HEK293 (cell line): ENCODE measurements around the gene NT5DC3.

ENCODE experiments used
- CTCF ChIA-PET: fragments of 350-600 bp; formaldehyde crosslinking; extraction: SDS; loops from one replicate; lab custom pipeline; 2021; ENCODE audit warnings: antibody characterized with exemption; lab: Yijun Ruan, JAX
- POLR2A ChIA-PET: fragments of 300-600 bp; formaldehyde crosslinking; extraction: SDS; loops from one replicate; lab custom pipeline; 2020; ENCODE audit warnings: antibody characterized with exemption, inconsistent platforms; lab: Yijun Ruan, JAX
- H3K27ac ChIP-seq: fragments of 200-500 bp; sonication (Bioruptor generic); 2 replicates; pipeline ENCODE4 v1.5.1; 2014; ENCODE audit warnings: low read depth, low read length, control low read depth, inconsistent platforms; ENCODE audit errors: extremely low read depth
- H3K36me3 ChIP-seq, 2 experiments: fragments of 200-500 bp in 1 of 2; sonication (Bioruptor generic) in 1 of 2; 1 replicate in 1 of 2; 2 replicates in 1 of 2; pipeline ENCODE4 v1.5.1; 2014 to 2017; ENCODE audit warnings: inconsistent platforms in 2 of 2, low read length in 2 of 2; ENCODE audit not compliant: control insufficient read depth in 2 of 2, insufficient read depth in 1 of 2
- H3K4me1 ChIP-seq: fragments of 200-500 bp; sonication (Bioruptor generic); 2 replicates; pipeline ENCODE4 v1.5.1; 2014; ENCODE audit warnings: mild to moderate bottlenecking, low read length, inconsistent platforms; ENCODE audit not compliant: control insufficient read depth, insufficient read depth
- H3K4me3 ChIP-seq: 2 replicates; pipeline ENCODE4 v1.5.1; 2011; ENCODE audit warnings: low read depth, mild to moderate bottlenecking, control low read depth, low read length, moderate library complexity
- H3K9me3 ChIP-seq: fragments of 200-500 bp; sonication (Bioruptor generic); 2 replicates; pipeline ENCODE4 v1.5.1; 2014; ENCODE audit warnings: low read depth, low read length, inconsistent platforms; ENCODE audit not compliant: control insufficient read depth, insufficient read depth
- GLI4 ChIP-seq: fragments of 450-650 bp; formaldehyde crosslinking; IDR thresholded peaks from 2 replicates; pipeline ENCODE4 v1.5.1; 2016; ENCODE audit warnings: missing biosample characterization, missing genetic modification characterization
- HIC1 ChIP-seq: fragments of 450-650 bp; formaldehyde crosslinking; IDR thresholded peaks from 2 replicates; pipeline ENCODE4 v1.5.1; 2016; ENCODE audit warnings: missing biosample characterization, missing genetic modification characterization
- PRDM2 ChIP-seq: fragments of 450-650 bp; formaldehyde crosslinking; IDR thresholded peaks from 2 replicates; pipeline ENCODE4 v1.5.1; 2016; ENCODE audit warnings: missing biosample characterization, missing genetic modification characterization, borderline replicate concordance
- REST ChIP-seq: fragments of 450-650 bp; formaldehyde crosslinking; IDR thresholded peaks from 2 replicates; pipeline ENCODE4 v1.5.1; 2016; ENCODE audit warnings: missing biosample characterization, missing genetic modification characterization
- SETDB1 ChIP-seq: IDR thresholded peaks from one replicate; pipeline ENCODE4 v1.6.1; 2017; ENCODE audit warnings: mild to moderate bottlenecking, low read length, moderate library complexity, mixed read lengths; ENCODE audit not compliant: insufficient read length
- ZNF138 ChIP-seq: fragments of 450-650 bp; formaldehyde crosslinking; IDR thresholded peaks from 2 replicates; pipeline ENCODE4 v1.5.1; 2016; ENCODE audit warnings: missing biosample characterization, missing genetic modification characterization, borderline replicate concordance
- ZNF23 ChIP-seq: fragments of 450-650 bp; formaldehyde crosslinking; IDR thresholded peaks from 2 replicates; pipeline ENCODE4 v1.5.1; 2016; ENCODE audit warnings: missing biosample characterization, missing genetic modification characterization, borderline replicate concordance
- ZNF510 ChIP-seq: fragments of 450-650 bp; formaldehyde crosslinking; IDR thresholded peaks from 2 replicates; pipeline ENCODE4 v1.5.1; 2018; ENCODE audit warnings: mild to moderate bottlenecking, missing genetic modification characterization, missing biosample characterization; ENCODE audit not compliant: insufficient replicate concordance
- ZNF529 ChIP-seq: fragments of 450-650 bp; formaldehyde crosslinking; IDR thresholded peaks from 2 replicates; pipeline ENCODE4 v1.5.1; 2017; ENCODE audit warnings: missing genetic modification characterization, missing biosample characterization; ENCODE audit not compliant: insufficient replicate concordance
- ZNF596 ChIP-seq: fragments of 450-650 bp; IDR thresholded peaks from 2 replicates; pipeline ENCODE4 v1.5.0; 2018; ENCODE audit warnings: missing biosample characterization, mild to moderate bottlenecking, missing genetic modification characterization, moderate library complexity
- ZNF610 ChIP-seq: fragments of 450-650 bp; formaldehyde crosslinking; IDR thresholded peaks from 2 replicates; pipeline ENCODE4 v1.5.1; 2016; ENCODE audit warnings: missing biosample characterization, missing genetic modification characterization, borderline replicate concordance
- ZNF654 ChIP-seq: fragments of 450-650 bp; formaldehyde crosslinking; IDR thresholded peaks from 2 replicates; pipeline ENCODE4 v1.5.1; 2016; ENCODE audit warnings: low read depth, missing biosample characterization, missing genetic modification characterization
- ZNF830 ChIP-seq: fragments of 450-650 bp; IDR thresholded peaks from 2 replicates; pipeline ENCODE4 v1.5.0; 2018; ENCODE audit warnings: missing biosample characterization, missing genetic modification characterization, low read depth, mild to moderate bottlenecking, moderate library complexity
- TF ChIP-seq, protein P1 (sequence below): fragments of 450-650 bp; formaldehyde crosslinking; IDR thresholded peaks from 2 replicates; pipeline ENCODE4 v1.5.1; 2016; ENCODE audit warnings: missing biosample characterization, missing genetic modification characterization
- TF ChIP-seq, protein P2 (sequence below): fragments of 450-650 bp; formaldehyde crosslinking; IDR thresholded peaks from 2 replicates; pipeline ENCODE4 v1.5.1; 2016; ENCODE audit warnings: missing biosample characterization, missing genetic modification characterization

The NT5DC3 gene

GRCh38 chr12:103887738-103888137 lies 46.7 kb upstream of the NT5DC3 start:
- ChIA-PET POLR2A (no interaction called here), CTCF (no interaction called here)
- TF ChIP-seq ZNF510 (tag by site-specific recombination) = no peak
- TF ChIP-seq HIC1 = no peak
- TF ChIP-seq REST (tag by site-specific recombination) = no peak
- TF ChIP-seq GLI4 = no peak
- no peak for TF ChIP-seq ZNF830 (tag by site-specific recombination)
- no peak for TF ChIP-seq ZNF610 (tag by site-specific recombination)
- TF ChIP-seq, protein P1, sequence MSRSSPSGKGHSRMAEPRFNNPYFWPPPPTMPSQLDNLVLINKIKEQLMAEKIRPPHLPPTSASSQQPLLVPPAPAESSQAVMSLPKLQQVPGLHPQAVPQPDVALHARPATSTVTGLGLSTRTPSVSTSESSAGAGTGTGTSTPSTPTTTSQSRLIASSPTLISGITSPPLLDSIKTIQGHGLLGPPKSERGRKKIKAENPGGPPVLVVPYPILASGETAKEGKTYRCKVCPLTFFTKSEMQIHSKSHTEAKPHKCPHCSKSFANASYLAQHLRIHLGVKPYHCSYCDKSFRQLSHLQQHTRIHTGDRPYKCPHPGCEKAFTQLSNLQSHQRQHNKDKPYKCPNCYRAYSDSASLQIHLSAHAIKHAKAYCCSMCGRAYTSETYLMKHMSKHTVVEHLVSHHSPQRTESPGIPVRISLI (tag by site-specific recombination) = no peak
- TF ChIP-seq ZNF596 (tag by site-specific recombination) = no peak
- no peak for TF ChIP-seq ZNF529
- no peaks in the 10 kb centered on the region for H3K4me1 ChIP-seq
- no peak overlapping the region for H3K4me3 ChIP-seq
- no peaks in the 10 kb centered on the region for H3K36me3 ChIP-seq
- H3K9me3 ChIP-seq = no peaks in the 10 kb centered on the region
- H3K27ac ChIP-seq = no peak overlapping the region

- no peak overlapping the region for H3K27ac ChIP-seq
- H3K36me3 ChIP-seq = no peaks in the 10 kb centered on the region
- no peaks in the 10 kb centered on the region; the same call in 1 of the 2 replicates for H3K4me1 ChIP-seq
- ChIA-PET POLR2A (no interaction called here), CTCF (no interaction called here)
- H3K9me3 ChIP-seq = no peaks in the 10 kb centered on the region
- no peak overlapping the region for H3K4me3 ChIP-seq
- TF ChIP-seq ZNF138 (tag by site-specific recombination) = no peak
Observed at GRCh38 chr12:103886195-103886797, 45.3 kb upstream of the NT5DC3 start.

- CTCF ChIA-PET = interaction anchor here (0.6 to 1.7 kb wide), 7 partner anchors 8 to 442 kb away, joined by 3 to 9 read pairs (median 4); partner anchors contain the start of gene HSP90B1
- H3K4me1 ChIP-seq = peaks cover 9% of the 10 kb centered on the region
- no peak overlapping the region for H3K27ac ChIP-seq
- H3K36me3 ChIP-seq = no peaks in the 10 kb centered on the region
- H3K9me3 ChIP-seq = no peaks in the 10 kb centered on the region
- POLR2A ChIA-PET = no interaction called here
- H3K4me3 ChIP-seq = no peak overlapping the region
- TF ChIP-seq ZNF23 (no peak), PRDM2 (tag by site-specific recombination) (no peak), SETDB1 (no peak), ZNF830 (tag by site-specific recombination) (no peak), ZNF654 (tag by site-specific recombination) (peak; percentile 62)
- TF ChIP-seq, protein P2, sequence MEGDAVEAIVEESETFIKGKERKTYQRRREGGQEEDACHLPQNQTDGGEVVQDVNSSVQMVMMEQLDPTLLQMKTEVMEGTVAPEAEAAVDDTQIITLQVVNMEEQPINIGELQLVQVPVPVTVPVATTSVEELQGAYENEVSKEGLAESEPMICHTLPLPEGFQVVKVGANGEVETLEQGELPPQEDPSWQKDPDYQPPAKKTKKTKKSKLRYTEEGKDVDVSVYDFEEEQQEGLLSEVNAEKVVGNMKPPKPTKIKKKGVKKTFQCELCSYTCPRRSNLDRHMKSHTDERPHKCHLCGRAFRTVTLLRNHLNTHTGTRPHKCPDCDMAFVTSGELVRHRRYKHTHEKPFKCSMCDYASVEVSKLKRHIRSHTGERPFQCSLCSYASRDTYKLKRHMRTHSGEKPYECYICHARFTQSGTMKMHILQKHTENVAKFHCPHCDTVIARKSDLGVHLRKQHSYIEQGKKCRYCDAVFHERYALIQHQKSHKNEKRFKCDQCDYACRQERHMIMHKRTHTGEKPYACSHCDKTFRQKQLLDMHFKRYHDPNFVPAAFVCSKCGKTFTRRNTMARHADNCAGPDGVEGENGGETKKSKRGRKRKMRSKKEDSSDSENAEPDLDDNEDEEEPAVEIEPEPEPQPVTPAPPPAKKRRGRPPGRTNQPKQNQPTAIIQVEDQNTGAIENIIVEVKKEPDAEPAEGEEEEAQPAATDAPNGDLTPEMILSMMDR (tag by site-specific recombination) = peak; percentile 19; the same call in 1 of the 2 replicates
Observed at GRCh38 chr12:103884316-103884715, 43.3 kb upstream of the NT5DC3 start.
